Osteoblast (primary cell): Measurements from ENCODE around the gene LUZP2. TPM values are rescaled to one million over a fixed set of nuclear protein-coding genes. Genes with fewer than 3 reads are reported as not detected.

Experiments used
- DNase-seq: peaks from one replicate; pipeline ENCODE4 v3.0.0; 2011; ENCODE audit warnings: low spot score, mixed read lengths; ENCODE audit not compliant: insufficient read length; ENCODE audit errors: missing footprints
- H2AFZ ChIP-seq: 2 replicates; pipeline ENCODE4 v1.6.0; 2011; ENCODE audit warnings: mild to moderate bottlenecking, low read length
- H3K27ac ChIP-seq: 2 replicates; pipeline ENCODE4 v1.5.1; 2011; ENCODE audit warnings: mild to moderate bottlenecking, low read depth, low read length, moderate library complexity
- H3K27me3 ChIP-seq: 2 replicates; pipeline ENCODE4 v1.6.0; 2012; ENCODE audit warnings: mild to moderate bottlenecking, control low read depth, inconsistent platforms, low read length, moderate library complexity; ENCODE audit not compliant: insufficient read depth
- H3K36me3 ChIP-seq: 2 replicates; pipeline ENCODE4 v1.5.1; 2011; ENCODE audit warnings: mild to moderate bottlenecking, low read length, control low read depth, moderate library complexity; ENCODE audit not compliant: insufficient read depth
- H3K4me1 ChIP-seq: 2 replicates; pipeline ENCODE4 v1.5.1; 2011; ENCODE audit warnings: mild to moderate bottlenecking, low read length, control low read depth, moderate library complexity; ENCODE audit not compliant: insufficient read depth
- H3K4me2 ChIP-seq: 2 replicates; pipeline ENCODE4 v1.6.0; 2011; ENCODE audit warnings: mild to moderate bottlenecking, low read length; ENCODE audit not compliant: insufficient read depth
- H3K4me3 ChIP-seq: fragments of 200-600 bp; sonication (generic); 3 replicates; pipeline ENCODE4 v1.5.1; 2012; ENCODE audit warnings: mild to moderate bottlenecking, low read length, inconsistent platforms; ENCODE audit not compliant: insufficient read depth
- H3K79me2 ChIP-seq: 2 replicates; pipeline ENCODE4 v1.6.0; 2012; ENCODE audit warnings: mild to moderate bottlenecking, low read length, control low read depth, inconsistent platforms; ENCODE audit not compliant: insufficient read depth
- H3K9me3 ChIP-seq: 2 replicates; pipeline ENCODE4 v1.5.1; 2011; ENCODE audit warnings: low read depth, low read length, control low read depth
- H4K20me1 ChIP-seq: 2 replicates; pipeline ENCODE4 v1.6.0; 2012; ENCODE audit warnings: mild to moderate bottlenecking, low read length, control low read depth; ENCODE audit not compliant: insufficient read depth
- CTCF ChIP-seq: IDR thresholded peaks from 2 replicates; pipeline ENCODE4 v1.5.1; 2011; ENCODE audit warnings: mild to moderate bottlenecking, low read depth, low read length, moderate library complexity; ENCODE audit errors: extremely low read depth
- total RNA-seq: library from RNA; depleted of rRNA; stranded (reverse); fragments of >200 nt; gene quantifications from 2 replicates; pipeline ENCODE4 v1.2.3, GENCODE V29; 2012

Gene LUZP2
- total RNA-seq, 1 donor: not detected

- no peak overlapping the region for H2AFZ ChIP-seq
- H4K20me1 ChIP-seq: no peaks in the 10 kb centered on the region
- H3K27ac ChIP-seq: no peak overlapping the region
- DNase-seq: no peak
- H3K27me3 ChIP-seq: no peaks in the 10 kb centered on the region
- no peaks in the 10 kb centered on the region for H3K36me3 ChIP-seq
- no peak for TF ChIP-seq CTCF
- no peaks in the 10 kb centered on the region for H3K9me3 ChIP-seq
- H3K4me1 ChIP-seq: no peaks in the 10 kb centered on the region
- H3K79me2 ChIP-seq: no peaks in the 10 kb centered on the region
- no peak overlapping the region for H3K4me3 ChIP-seq
- no peak overlapping the region for H3K4me2 ChIP-seq
Measured at GRCh38 chr11:24872186-24872585, 375.3 kb downstream of the LUZP2 start.

- no peak overlapping the region for H3K4me2 ChIP-seq
- H3K79me2 ChIP-seq: no peaks in the 10 kb centered on the region
- no peak overlapping the region for H3K27ac ChIP-seq
- H3K4me3 ChIP-seq: no peak overlapping the region
- no peak for DNase-seq
- H4K20me1 ChIP-seq: no peaks in the 10 kb centered on the region
- H2AFZ ChIP-seq: no peak overlapping the region
- H3K9me3 ChIP-seq: no peaks in the 10 kb centered on the region
- H3K27me3 ChIP-seq: no peaks in the 10 kb centered on the region
- no peaks in the 10 kb centered on the region for H3K36me3 ChIP-seq
- no peaks in the 10 kb centered on the region for H3K4me1 ChIP-seq
- TF ChIP-seq CTCF: no peak
Measured at GRCh38 chr11:24872651-24873311, 375.9 kb downstream of the LUZP2 start.

- Histone ChIP-seq H3K27ac (no peak overlapping the region), H3K27me3 (no peaks in the 10 kb centered on the region), H3K4me3 (no peak overlapping the region), H4K20me1 (no peaks in the 10 kb centered on the region), H3K9me3 (no peaks in the 10 kb centered on the region), H3K36me3 (no peaks in the 10 kb centered on the region), H3K4me1 (no peaks in the 10 kb centered on the region), H3K4me2 (no peak overlapping the region), H3K79me2 (no peaks in the 10 kb centered on the region), H2AFZ (no peak overlapping the region)
- no peak for DNase-seq
- TF ChIP-seq CTCF: no peak
Measured at GRCh38 chr11:24880962-24881361, 384.1 kb downstream of the LUZP2 start.

- Histone ChIP-seq H3K79me2 (no peaks in the 10 kb centered on the region), H3K27ac (no peak overlapping the region), H2AFZ (no peak overlapping the region), H3K4me1 (no peaks in the 10 kb centered on the region), H3K9me3 (no peaks in the 10 kb centered on the region), H3K4me2 (no peak overlapping the region), H3K27me3 (no peaks in the 10 kb centered on the region), H3K36me3 (no peaks in the 10 kb centered on the region), H4K20me1 (no peaks in the 10 kb centered on the region), H3K4me3 (no peak overlapping the region)
- no peak for TF ChIP-seq CTCF
- DNase-seq: no peak
Measured at GRCh38 chr11:24885580-24886173, 388.8 kb downstream of the LUZP2 start.
